IMR-90 (cell line): ENCODE measurements around the gene LRRC55. TPM values are rescaled to one million over a fixed set of nuclear protein-coding genes. Genes with fewer than 3 reads are reported as not detected.

Source experiments
- ATAC-seq: fragments of 200-7000 bp; cut with Tn5 transposase; 2 replicates; pipeline ENCODE4 v1.9.1; 2020; ENCODE audit warnings: low read depth, mild to moderate bottlenecking, moderate library complexity
- BruUV-seq: library from RNA; stranded (reverse); fragments of 400-500 nt; replicated peaks from 2 replicates; lab custom pipeline; 2021; lab: Mats Ljungman, UMichigan
- CTCF ChIA-PET: fragments of 300-600 bp; formaldehyde crosslinking; extraction: SDS; loops from one replicate; lab custom pipeline; 2021; ENCODE audit warnings: antibody characterized with exemption; lab: Yijun Ruan, JAX
- POLR2A ChIA-PET: fragments of 300-600 bp; sonication (Branson Sonifier 250); formaldehyde crosslinking; loops from one replicate; lab custom pipeline; 2022; ENCODE audit warnings: antibody characterized with exemption; ENCODE audit not compliant: unreplicated experiment; lab: Charles Lee
- DNase-seq: peaks from one replicate; pipeline ENCODE4 v3.0.0; 2013
- H2AFZ ChIP-seq: replicated peaks from 2 replicates; pipeline ENCODE3; 2013; ENCODE audit warnings: low read length, mild to moderate bottlenecking; ENCODE audit not compliant: poor library complexity
- H2AK5ac ChIP-seq: 2 replicates; pipeline ENCODE4 v1.6.1; 2013; ENCODE audit warnings: low read depth, low read length, inconsistent platforms
- H2AK9ac ChIP-seq: replicated peaks from 2 replicates; pipeline ENCODE3; 2013; ENCODE audit warnings: mild to moderate bottlenecking, low read depth, low read length, moderate library complexity; ENCODE audit not compliant: poor library complexity
- H2BK120ac ChIP-seq: 2 replicates; pipeline ENCODE4 v1.6.1; 2013; ENCODE audit warnings: low read depth, low read length, inconsistent platforms
- H2BK15ac ChIP-seq: 3 replicates; pipeline ENCODE4 v1.6.1; 2013; ENCODE audit warnings: low read depth, low read length, inconsistent platforms
- H2BK20ac ChIP-seq: 2 replicates; pipeline ENCODE4 v1.6.1; 2013; ENCODE audit warnings: low read depth, mild to moderate bottlenecking, inconsistent platforms, low read length, moderate library complexity
- H2BK5ac ChIP-seq: 2 replicates; pipeline ENCODE4 v1.6.1; 2013; ENCODE audit warnings: mild to moderate bottlenecking, low read depth, low read length, inconsistent platforms; ENCODE audit not compliant: poor library complexity, severe bottlenecking
- H3K14ac ChIP-seq: replicated peaks from 2 replicates; pipeline ENCODE4 v1.6.1; 2013; ENCODE audit warnings: low read depth, low read length, inconsistent platforms
- H3K18ac ChIP-seq: 2 replicates; pipeline ENCODE4 v1.6.1; 2013; ENCODE audit warnings: low read depth, low read length, control low read depth
- H3K23ac ChIP-seq: 2 replicates; pipeline ENCODE4 v1.6.1; 2013; ENCODE audit warnings: low read depth, low read length, inconsistent platforms
- H3K27ac ChIP-seq: 2 replicates; pipeline ENCODE4 v1.5.1; 2013; ENCODE audit warnings: mild to moderate bottlenecking, control low read depth, low read length; ENCODE audit not compliant: insufficient read depth
- H3K27me3 ChIP-seq: 2 replicates; pipeline ENCODE4 v1.6.1; 2013; ENCODE audit warnings: low read length; ENCODE audit not compliant: control insufficient read depth, insufficient read depth
- H3K36me3 ChIP-seq: 2 replicates; pipeline ENCODE4 v1.6.1; 2013; ENCODE audit warnings: low read length, mixed read lengths; ENCODE audit not compliant: control insufficient read depth, insufficient read depth
- H3K4ac ChIP-seq: 2 replicates; pipeline ENCODE4 v1.6.1; 2013; ENCODE audit warnings: low read depth, low read length, inconsistent platforms
- H3K4me1 ChIP-seq: 2 replicates; pipeline ENCODE4 v1.6.1; 2013; ENCODE audit warnings: low read length, mixed read lengths; ENCODE audit not compliant: control insufficient read depth, insufficient read depth
- H3K4me2 ChIP-seq: 2 replicates; pipeline ENCODE4 v1.6.1; 2013; ENCODE audit warnings: low read depth, mild to moderate bottlenecking, control low read depth, low read length, moderate library complexity
- H3K4me3 ChIP-seq: 2 replicates; pipeline ENCODE4 v1.5.1; 2013; ENCODE audit warnings: low read depth, mild to moderate bottlenecking, control low read depth, low read length, moderate library complexity; ENCODE audit not compliant: insufficient read depth
- H3K56ac ChIP-seq: 2 replicates; pipeline ENCODE4 v1.6.1; 2013; ENCODE audit warnings: low read length, inconsistent platforms; ENCODE audit not compliant: insufficient read depth; ENCODE audit errors: extremely low read depth
- H3K79me1 ChIP-seq, 2 experiments: 2 replicates each; pipeline ENCODE4 v1.6.1; 2013; ENCODE audit warnings: low read length in 2 of 2, inconsistent platforms in 1 of 2, low read depth in 1 of 2
- H3K9ac ChIP-seq: 2 replicates; pipeline ENCODE4 v1.6.1; 2013; ENCODE audit warnings: low read depth, low read length, control low read depth
- H3K9me1 ChIP-seq: 2 replicates; pipeline ENCODE4 v1.6.1; 2013; ENCODE audit warnings: low read length, inconsistent platforms; ENCODE audit not compliant: insufficient read depth
- H3K9me3 ChIP-seq: 2 replicates; pipeline ENCODE4 v1.6.1; 2013; ENCODE audit warnings: low read length; ENCODE audit not compliant: control insufficient read depth, insufficient read depth
- H4K20me1 ChIP-seq: 2 replicates; pipeline ENCODE4 v1.6.1; 2013; ENCODE audit warnings: low read length, inconsistent platforms; ENCODE audit not compliant: insufficient read depth
- H4K5ac ChIP-seq: 2 replicates; pipeline ENCODE4 v1.6.1; 2013; ENCODE audit warnings: mild to moderate bottlenecking, low read depth, low read length, control low read depth
- H4K8ac ChIP-seq, 2 experiments: 2 replicates each; pipeline ENCODE4 v1.6.1; 2013; ENCODE audit warnings: low read depth in 2 of 2, low read length in 2 of 2, control low read depth in 1 of 2, inconsistent platforms in 1 of 2
- H4K91ac ChIP-seq: 2 replicates; pipeline ENCODE4 v1.6.1; 2013; ENCODE audit warnings: low read depth, low read length, inconsistent platforms; ENCODE audit not compliant: insufficient read depth
- BHLHE40 ChIP-seq: fragments of 150-350 bp; IDR thresholded peaks from 2 replicates; pipeline ENCODE4 v1.6.1; 2016; ENCODE audit warnings: mild to moderate bottlenecking, low read depth, low read length
- CEBPB ChIP-seq: IDR thresholded peaks from 2 replicates; pipeline ENCODE4 v1.6.1; 2012; ENCODE audit warnings: low read depth, low read length, improper control_type of control experiment
- MAZ ChIP-seq: IDR thresholded peaks from 2 replicates; pipeline ENCODE4 v1.6.1; 2012; ENCODE audit warnings: low read depth, mild to moderate bottlenecking, low read length, improper control_type of control experiment, moderate library complexity, borderline replicate concordance
- POLR2A ChIP-seq: IDR thresholded peaks from 2 replicates; pipeline ENCODE4 v1.6.1; 2012; ENCODE audit warnings: mild to moderate bottlenecking, low read depth, low read length
- RFX5 ChIP-seq: IDR thresholded peaks from 2 replicates; pipeline ENCODE4 v1.8.0; 2012; ENCODE audit warnings: low read depth, mild to moderate bottlenecking, low read length, moderate library complexity
- WGBS, 2 experiments: methylation state at CpG; one replicate each; pipeline versions ENCODE4 v1.1.5 to v1.1.7; 2013; ENCODE audit warnings: missing lambda C conversion rate in 2 of 2; ENCODE audit not compliant: insufficient read length in 1 of 2; ENCODE audit errors: extremely low coverage in 2 of 2; 5-methylcytosine and 5-hydroxymethylcytosine counted together
- dilution Hi-C: fragments of 300-500 bp; cut with HindIII; formaldehyde crosslinking; loops from one replicate; pipeline ENCODE4 v1.14.3; 2018; ENCODE audit warnings: low sequenced_read_pairs; ENCODE audit not compliant: unreplicated experiment
- in situ Hi-C: fragments of 300-500 bp; cut with MboI; formaldehyde crosslinking; loops from 3 replicates; pipeline ENCODE4 v1.14.3; 2019; ENCODE audit warnings: low sequenced_read_pairs, inconsistent platforms, mixed read lengths
- intact Hi-C: fragments of 100-400 bp; cut with micrococcal nuclease; formaldehyde crosslinking; loops from 2 replicates; pipeline ENCODE4 v1.10.0; 2022
- polyA plus RNA-seq, 3 experiments: library from polyadenylated mRNA; depleted of rRNA; stranded (reverse); fragments of >200 nt; gene quantifications; 2 replicates each; pipeline ENCODE4 v1.2.3, GENCODE V29; 2012; ENCODE audit warnings: low replicate concordance in 1 of 3
- total RNA-seq: library from RNA; depleted of rRNA; stranded (reverse); fragments of >200 nt; gene quantifications from 2 replicates; pipeline ENCODE4 v1.2.3, GENCODE V29; 2012
- TF ChIP-seq, protein P1 (sequence below): fragments of 150-350 bp; IDR thresholded peaks from 2 replicates; pipeline ENCODE4 v1.6.1; 2017; ENCODE audit warnings: mild to moderate bottlenecking, antibody characterized with exemption, low read length, low read depth
- TF ChIP-seq, protein P2 (sequence below): fragments of 150-350 bp; IDR thresholded peaks from 2 replicates; pipeline ENCODE4 v1.6.1; 2016; ENCODE audit warnings: low read depth, mild to moderate bottlenecking, low read length, moderate library complexity, borderline replicate concordance

The LRRC55 gene
- total and polyA plus RNA-seq, 2 of the 4 experiments (the other 2 are of a cell fraction), result not detected

DNA sequence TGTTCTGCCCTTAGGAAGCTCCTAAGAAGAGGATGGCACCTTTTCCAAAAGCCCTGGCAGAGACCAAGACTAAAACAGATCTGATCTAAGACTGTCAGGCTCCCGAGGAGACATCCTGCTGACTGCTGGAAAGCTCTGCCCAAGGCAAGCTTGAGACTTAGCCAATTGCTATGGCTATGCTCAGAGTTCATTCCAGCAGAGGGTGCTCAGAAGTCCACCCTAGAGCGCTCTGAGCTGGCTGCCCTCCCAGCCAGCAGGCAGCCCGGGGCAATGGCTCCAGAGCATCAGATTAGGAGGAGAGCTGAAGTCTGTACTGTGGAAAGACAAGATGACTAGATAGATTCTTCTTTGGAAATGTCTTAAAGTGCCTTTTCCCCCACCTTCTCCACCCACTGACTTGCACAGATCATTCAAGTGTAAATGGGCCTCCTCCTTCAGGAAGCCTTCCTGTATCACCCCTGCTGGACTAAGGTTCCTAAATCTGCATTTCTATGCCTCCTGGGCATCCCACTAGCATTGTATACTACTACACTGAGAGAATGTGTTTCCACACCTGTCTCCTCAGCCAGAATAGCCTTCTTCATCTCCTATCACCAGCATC lies 23.4 kb downstream of the LRRC55 start (continued):
- TF ChIP-seq, protein P1, sequence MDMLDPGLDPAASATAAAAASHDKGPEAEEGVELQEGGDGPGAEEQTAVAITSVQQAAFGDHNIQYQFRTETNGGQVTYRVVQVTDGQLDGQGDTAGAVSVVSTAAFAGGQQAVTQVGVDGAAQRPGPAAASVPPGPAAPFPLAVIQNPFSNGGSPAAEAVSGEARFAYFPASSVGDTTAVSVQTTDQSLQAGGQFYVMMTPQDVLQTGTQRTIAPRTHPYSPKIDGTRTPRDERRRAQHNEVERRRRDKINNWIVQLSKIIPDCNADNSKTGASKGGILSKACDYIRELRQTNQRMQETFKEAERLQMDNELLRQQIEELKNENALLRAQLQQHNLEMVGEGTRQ, result no peak

DNA sequence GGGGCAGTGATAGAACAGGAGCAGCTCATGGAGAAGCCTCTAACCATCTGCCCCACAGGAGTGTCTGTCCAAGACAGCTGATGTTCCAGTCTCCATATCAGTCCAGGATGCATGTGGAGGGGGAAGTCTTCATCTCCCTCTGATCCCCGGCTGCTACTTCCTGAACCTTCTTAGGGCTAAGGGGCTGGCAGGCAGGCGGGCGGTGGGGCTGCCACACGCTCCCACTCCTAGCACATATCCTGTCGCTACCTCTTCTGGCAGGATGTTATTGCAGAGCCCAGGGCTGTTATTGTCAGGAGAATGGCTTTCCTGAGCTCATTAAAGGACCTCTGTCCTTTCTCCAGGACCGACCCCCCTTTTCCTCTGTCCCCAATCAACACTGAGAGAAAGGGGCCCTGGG lies 25.4 kb downstream of the LRRC55 start:
- ChIA-PET POLR2A (no interaction called here), CTCF (interaction anchor here (0.8 kb wide), 1 partner anchor 42 kb away, joined by 3 read pairs; no protein-coding TSS in a partner anchor)
- intact Hi-C loops, result no loop called here
- no peaks in the 10 kb centered on the region for H3K9me3 ChIP-seq
- TF ChIP-seq MAZ (no peak), BHLHE40 (no peak), CEBPB (no peak), RFX5 (no peak), POLR2A (no peak)
- TF ChIP-seq, protein P1, result no peak
- TF ChIP-seq, protein P2, sequence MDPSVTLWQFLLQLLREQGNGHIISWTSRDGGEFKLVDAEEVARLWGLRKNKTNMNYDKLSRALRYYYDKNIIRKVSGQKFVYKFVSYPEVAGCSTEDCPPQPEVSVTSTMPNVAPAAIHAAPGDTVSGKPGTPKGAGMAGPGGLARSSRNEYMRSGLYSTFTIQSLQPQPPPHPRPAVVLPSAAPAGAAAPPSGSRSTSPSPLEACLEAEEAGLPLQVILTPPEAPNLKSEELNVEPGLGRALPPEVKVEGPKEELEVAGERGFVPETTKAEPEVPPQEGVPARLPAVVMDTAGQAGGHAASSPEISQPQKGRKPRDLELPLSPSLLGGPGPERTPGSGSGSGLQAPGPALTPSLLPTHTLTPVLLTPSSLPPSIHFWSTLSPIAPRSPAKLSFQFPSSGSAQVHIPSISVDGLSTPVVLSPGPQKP, result no peak
- no TSS peak for BruUV-seq
- 40% methylated on average over 1 of the region's 6 CpGs; no CpG with 5 or more reads in 1 of the 2 experiments for WGBS, 2 experiments
- no peak overlapping the region for H2BK5ac ChIP-seq
- H3K4me3 ChIP-seq, result no peak overlapping the region
- H3K9me1 ChIP-seq, result peaks cover 3% of the 10 kb centered on the region; the same call in 1 of the 2 replicates
- H3K4me2 ChIP-seq, result no peak overlapping the region
- dilution Hi-C loops, result no loop called here
- DNase-seq (no peak), ATAC-seq (no peak)
- H3K23ac ChIP-seq, result no peak overlapping the region
- no peak overlapping the region for H3K4ac ChIP-seq
- H3K27ac ChIP-seq, result no peak overlapping the region
- peaks cover 30% of the 10 kb centered on the region for H3K27me3 ChIP-seq
- no peak overlapping the region for H2AK5ac ChIP-seq
- H3K18ac ChIP-seq, result no peak overlapping the region
- no peak overlapping the region for H3K9ac ChIP-seq
- no peak overlapping the region for H2BK120ac ChIP-seq
- no peak overlapping the region for H2BK15ac ChIP-seq
- no peaks in the 10 kb centered on the region; the same call in 1 of the 2 replicates for H3K4me1 ChIP-seq
- no peak overlapping the region for H4K91ac ChIP-seq
- H3K14ac ChIP-seq, result no peak overlapping the region
- H3K56ac ChIP-seq, result no peak overlapping the region
- no peak overlapping the region for H4K5ac ChIP-seq
- no peaks in the 10 kb centered on the region for H3K36me3 ChIP-seq
- H4K20me1 ChIP-seq, result no peaks in the 10 kb centered on the region
- H2AK9ac ChIP-seq, result no peak overlapping the region
- H2AFZ ChIP-seq, result no peak overlapping the region
- in situ Hi-C loops, result no loop called here
- no peak overlapping the region for H4K8ac ChIP-seq
- no peaks in the 10 kb centered on the region for H3K79me1 ChIP-seq
- no peak overlapping the region for H2BK20ac ChIP-seq
